CD4-positive, CD25-positive, alpha-beta regulatory T cell (primary cell): ENCODE results near the gene ASB4. TPM values are rescaled to one million over a fixed set of nuclear protein-coding genes. Genes with fewer than 3 reads are reported as not detected.

Experiments
- ATAC-seq, 2 donors: fragments of 150-1000 bp; cut with Tn5 transposase; one replicate each; pipeline ENCODE4 v1.10.0; 2021; ENCODE audit warnings: low read depth in 2 of 2, moderate number of reproducible peaks in 2 of 2, moderate library complexity in 1 of 2
- DNase-seq, 3 donors: peaks; one replicate each; pipeline versions ENCODE4 v3.0.0 to v3.0.0-alpha.2; 2012 to 2022; ENCODE audit warnings: mixed read lengths in 1 of 3
- H3K27ac ChIP-seq: one replicate; pipeline ENCODE4 v1.7.0; 2013; ENCODE audit warnings: mild to moderate bottlenecking, low read length; ENCODE audit not compliant: insufficient read depth, poor library complexity, severe bottlenecking
- H3K27me3 ChIP-seq: one replicate; pipeline ENCODE4 v1.7.0; 2013; ENCODE audit warnings: low read length; ENCODE audit not compliant: control insufficient read depth, insufficient read depth
- H3K36me3 ChIP-seq: one replicate; pipeline ENCODE4 v1.7.0; 2013; ENCODE audit warnings: mild to moderate bottlenecking, low read length, moderate library complexity; ENCODE audit not compliant: control insufficient read depth, insufficient read depth
- H3K4me1 ChIP-seq: 2 replicates; pipeline ENCODE4 v1.7.0; 2013; ENCODE audit warnings: mild to moderate bottlenecking, low read length; ENCODE audit not compliant: insufficient read depth, control insufficient read depth, poor library complexity, severe bottlenecking
- H3K4me3 ChIP-seq: one replicate; pipeline ENCODE4 v1.7.0; 2013; ENCODE audit warnings: low read depth, mild to moderate bottlenecking, low read length, moderate library complexity
- H3K9me3 ChIP-seq, 2 experiments: 1 replicate in 1 of 2; 2 replicates in 1 of 2; pipeline ENCODE4 v1.7.0; 2013; ENCODE audit warnings: low read length in 2 of 2, mild to moderate bottlenecking in 1 of 2, moderate library complexity in 1 of 2; ENCODE audit not compliant: control insufficient read depth in 2 of 2
- H3K27ac Mint-ChIP-seq, 3 donors: one replicate each; pipeline ENCODE4 v1.8.0; 2020 to 2022; ENCODE audit warnings: mild to moderate bottlenecking in 3 of 3, mixed read lengths in 3 of 3, moderate library complexity in 2 of 3
- H3K27me3 Mint-ChIP-seq: one replicate; pipeline ENCODE4 v1.8.0; 2022; ENCODE audit warnings: mild to moderate bottlenecking, mixed read lengths
- H3K36me3 Mint-ChIP-seq: one replicate; pipeline ENCODE4 v1.8.0; 2020; ENCODE audit warnings: mixed read lengths
- H3K4me1 Mint-ChIP-seq, 4 donors: one replicate each; pipeline ENCODE4 v1.8.0; 2020 to 2022; ENCODE audit warnings: mixed read lengths in 4 of 4, mild to moderate bottlenecking in 1 of 4
- H3K4me3 Mint-ChIP-seq, 4 donors: one replicate each; pipeline ENCODE4 v1.8.0; 2020 to 2022; ENCODE audit warnings: mild to moderate bottlenecking in 4 of 4, mixed read lengths in 4 of 4, moderate library complexity in 3 of 4
- H3K9me3 Mint-ChIP-seq, 7 donors: one replicate each; pipeline ENCODE4 v1.8.0; 2020 to 2022; ENCODE audit warnings: mixed read lengths in 7 of 7, mild to moderate bottlenecking in 3 of 7, moderate library complexity in 2 of 7
- polyA plus RNA-seq, 4 donors: library from polyadenylated mRNA; unstranded; fragments of 300-500 nt; fragmentation: Illumina TruSeq; gene quantifications; one replicate each; pipeline ENCODE4 v1.2.3, GENCODE V29; 2021
- total RNA-seq: library from RNA; stranded (reverse); gene quantifications from one replicate; pipeline ENCODE4 v1.2.3, GENCODE V29; 2022

Gene ASB4, protein sequence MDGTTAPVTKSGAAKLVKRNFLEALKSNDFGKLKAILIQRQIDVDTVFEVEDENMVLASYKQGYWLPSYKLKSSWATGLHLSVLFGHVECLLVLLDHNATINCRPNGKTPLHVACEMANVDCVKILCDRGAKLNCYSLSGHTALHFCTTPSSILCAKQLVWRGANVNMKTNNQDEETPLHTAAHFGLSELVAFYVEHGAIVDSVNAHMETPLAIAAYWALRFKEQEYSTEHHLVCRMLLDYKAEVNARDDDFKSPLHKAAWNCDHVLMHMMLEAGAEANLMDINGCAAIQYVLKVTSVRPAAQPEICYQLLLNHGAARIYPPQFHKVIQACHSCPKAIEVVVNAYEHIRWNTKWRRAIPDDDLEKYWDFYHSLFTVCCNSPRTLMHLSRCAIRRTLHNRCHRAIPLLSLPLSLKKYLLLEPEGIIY
- total RNA-seq (not detected), polyA plus RNA-seq (not detected)

DNA sequence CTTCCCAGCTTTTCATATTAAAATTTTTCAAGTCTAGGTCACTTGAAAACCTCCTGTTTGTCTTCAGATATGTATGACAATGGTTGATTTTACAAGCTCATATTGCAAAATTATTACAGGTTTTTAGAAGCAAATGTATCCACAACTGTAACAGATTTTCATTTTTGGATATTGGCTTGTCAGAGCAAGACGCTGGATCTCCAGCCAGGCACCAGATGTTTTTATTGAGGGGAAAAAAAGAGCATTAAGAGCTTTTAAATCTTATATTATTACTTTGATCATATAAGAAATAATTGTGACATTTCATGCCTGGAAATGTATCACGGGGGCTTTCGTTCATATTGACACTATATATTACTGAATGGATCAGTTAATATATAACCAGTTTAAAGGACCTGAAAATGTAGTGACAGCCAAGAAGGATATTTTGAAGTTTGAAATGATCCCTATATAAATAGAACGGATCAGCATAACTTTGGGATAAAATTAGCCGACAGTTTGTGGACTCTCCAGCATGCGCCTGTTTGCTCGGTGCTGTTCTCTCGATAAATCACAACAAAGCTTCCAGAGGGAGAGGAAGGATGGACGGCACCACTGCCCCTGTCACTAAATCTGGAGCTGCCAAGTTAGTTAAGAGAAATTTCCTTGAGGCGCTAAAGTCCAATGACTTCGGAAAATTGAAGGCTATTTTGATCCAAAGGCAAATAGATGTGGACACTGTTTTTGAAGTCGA lies at the start of gene ASB4:
ASB4 (plus strand) TSS at position 553 of the 733 bp plus-strand sequence; CDS start at position 582, 29 bp downstream.
- Mint-ChIP-seq H3K27me3 (peaks cover 8% of the 10 kb centered on the region), H3K36me3 (no peaks in the 10 kb centered on the region), H3K4me3 (no peak within 1 kb of the TSS)

DNA sequence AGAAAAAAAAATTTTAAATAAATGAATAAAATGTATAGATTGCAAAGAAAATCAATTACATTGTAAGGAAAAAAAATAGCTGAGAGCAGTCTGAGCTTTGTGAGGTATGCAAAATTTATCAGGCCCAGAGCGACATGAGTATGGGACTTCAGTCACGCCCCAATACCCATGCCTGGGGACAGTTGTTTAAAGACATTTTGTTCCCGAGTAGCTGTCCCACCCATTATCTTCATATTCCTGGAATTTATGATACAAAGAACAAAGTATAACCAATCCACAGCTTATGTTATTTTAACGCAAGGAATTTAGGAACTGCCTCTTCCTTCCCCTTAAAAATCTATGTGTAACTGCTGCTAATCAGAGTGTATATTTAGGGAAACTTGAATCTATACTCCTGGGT lies 49.3 kb upstream of the ASB4 start:
- no peak overlapping the region for H3K27ac Mint-ChIP-seq
- H3K4me1 ChIP-seq = no peaks in the 10 kb centered on the region
- H3K9me3 Mint-ChIP-seq = peaks cover 0 to 4% (median 0%) of the 10 kb centered on the region in 7 donors
- ATAC-seq (no peak), DNase-seq (no peak)
- H3K36me3 Mint-ChIP-seq = no peaks in the 10 kb centered on the region
- H3K4me3 ChIP-seq = no peak overlapping the region
- H3K9me3 ChIP-seq = no peaks in the 10 kb centered on the region
- peak overlapping the region in 1 of 4 donors; percentile 45 for H3K4me3 Mint-ChIP-seq
- peaks cover 8% of the 10 kb centered on the region for H3K27me3 Mint-ChIP-seq
- no peaks in the 10 kb centered on the region for H3K27me3 ChIP-seq
- peaks cover 0 to 14% (median 6%) of the 10 kb centered on the region in 4 donors for H3K4me1 Mint-ChIP-seq
- no peak overlapping the region for H3K27ac ChIP-seq
- H3K36me3 ChIP-seq = no peaks in the 10 kb centered on the region

More for the DNA sequence above, at the start of gene ASB4:
- H3K27ac Mint-ChIP-seq = no peak within 1 kb of the TSS
- Histone ChIP-seq H3K27me3 (peaks cover 2% of the 10 kb centered on the region), H3K36me3 (no peaks in the 10 kb centered on the region), H3K4me1 (no peaks in the 10 kb centered on the region), H3K9me3 (no peaks in the 10 kb centered on the region), H3K4me3 (no peak within 1 kb of the TSS), H3K27ac (no peak within 1 kb of the TSS)
- no peak for DNase-seq
- no peaks in the 10 kb centered on the region for H3K9me3 Mint-ChIP-seq
- H3K4me1 Mint-ChIP-seq = no peaks in the 10 kb centered on the region
- no peak for ATAC-seq

DNA sequence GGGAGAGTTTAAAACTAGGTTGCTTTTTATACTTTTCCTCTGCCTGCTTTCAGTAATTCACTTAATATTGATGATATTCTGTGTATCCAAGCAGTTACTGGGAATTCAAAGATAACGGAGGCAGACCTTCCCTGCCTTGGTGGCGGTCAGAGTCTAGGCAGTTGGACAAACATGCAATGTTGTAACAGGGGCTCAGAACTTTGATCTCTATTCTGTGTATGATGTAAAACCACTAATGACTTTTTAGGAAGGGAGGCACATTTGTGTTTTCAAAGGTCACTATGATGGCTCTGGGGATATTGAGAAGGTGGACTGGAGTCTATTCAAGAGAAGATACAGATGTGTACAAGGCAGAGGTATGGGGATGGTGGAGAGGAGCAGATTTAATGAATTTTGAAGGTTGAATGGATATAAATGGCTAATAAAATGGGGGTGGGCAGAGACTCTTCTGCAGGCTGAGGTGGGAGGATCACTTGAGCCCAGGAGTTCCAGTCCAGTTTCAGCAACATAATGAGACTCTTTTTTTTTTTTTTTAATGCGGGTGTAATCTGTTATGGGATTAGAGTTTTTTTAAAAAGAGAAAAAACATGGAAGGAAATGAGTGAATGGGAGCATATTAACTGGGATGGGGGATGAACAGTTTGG lies 45.2 kb upstream of the ASB4 start:
- Histone ChIP-seq H3K9me3 (no peaks in the 10 kb centered on the region), H3K27ac (no peak overlapping the region), H3K4me3 (no peak overlapping the region), H3K4me1 (no peaks in the 10 kb centered on the region), H3K27me3 (no peaks in the 10 kb centered on the region), H3K36me3 (no peaks in the 10 kb centered on the region)
- Mint-ChIP-seq H3K9me3 (peaks cover 0 to 2% (median 0%) of the 10 kb centered on the region in 7 donors), H3K4me3 (no peak overlapping the region), H3K27ac (no peak overlapping the region), H3K36me3 (no peaks in the 10 kb centered on the region), H3K4me1 (peaks cover 0 to 3% (median 0%) of the 10 kb centered on the region in 4 donors), H3K27me3 (no peaks in the 10 kb centered on the region)
- ATAC-seq = no peak
- no peak for DNase-seq

DNA sequence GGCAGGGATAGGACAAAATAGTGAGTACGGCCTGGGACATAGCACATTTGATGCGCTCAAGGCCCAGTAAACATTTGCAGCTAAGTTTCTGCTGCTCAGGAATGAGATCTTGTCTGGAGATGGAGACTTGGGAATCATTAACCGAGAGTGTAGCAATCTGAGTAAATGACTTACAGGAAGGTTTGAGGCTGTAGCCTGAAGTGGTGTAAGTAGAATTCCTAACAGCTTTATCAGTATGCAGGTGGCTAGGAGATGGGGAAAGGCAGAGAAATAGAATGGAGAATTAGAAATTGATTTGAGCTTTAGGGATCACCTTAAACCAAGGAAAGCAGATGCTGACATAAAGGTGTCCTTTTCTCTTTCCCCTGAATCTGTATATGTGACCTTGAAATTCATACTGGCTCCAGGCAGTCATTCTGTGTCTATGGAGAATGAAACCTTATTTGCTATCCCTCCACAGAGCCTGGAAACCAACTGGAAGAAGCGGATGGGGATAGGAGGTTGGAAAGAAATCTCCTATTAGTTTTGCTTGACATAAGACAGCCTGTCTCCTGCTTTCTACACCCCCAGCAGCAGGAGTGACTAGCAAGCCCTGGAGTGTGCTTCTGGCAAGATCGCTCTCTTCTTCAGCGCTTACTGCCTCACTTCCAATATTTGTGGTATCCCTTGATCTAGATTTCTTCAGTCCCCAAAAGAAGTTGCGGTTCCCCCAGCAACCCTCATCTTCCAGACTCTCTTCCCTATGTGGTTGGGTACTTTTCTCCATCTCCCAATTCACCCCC lies 44.5 kb upstream of the ASB4 start:
- no peaks in the 10 kb centered on the region for H3K36me3 ChIP-seq
- no peak overlapping the region for H3K4me3 Mint-ChIP-seq
- H3K4me3 ChIP-seq = no peak overlapping the region
- no peak for ATAC-seq
- no peaks in the 10 kb centered on the region for H3K4me1 Mint-ChIP-seq
- H3K9me3 ChIP-seq = no peaks in the 10 kb centered on the region
- no peak overlapping the region for H3K27ac Mint-ChIP-seq
- peaks cover 0 to 2% (median 0%) of the 10 kb centered on the region in 7 donors for H3K9me3 Mint-ChIP-seq
- no peak for DNase-seq
- no peaks in the 10 kb centered on the region for H3K27me3 Mint-ChIP-seq
- no peaks in the 10 kb centered on the region for H3K27me3 ChIP-seq
- no peak overlapping the region for H3K27ac ChIP-seq
- H3K36me3 Mint-ChIP-seq = no peaks in the 10 kb centered on the region
- H3K4me1 ChIP-seq = no peaks in the 10 kb centered on the region

DNA sequence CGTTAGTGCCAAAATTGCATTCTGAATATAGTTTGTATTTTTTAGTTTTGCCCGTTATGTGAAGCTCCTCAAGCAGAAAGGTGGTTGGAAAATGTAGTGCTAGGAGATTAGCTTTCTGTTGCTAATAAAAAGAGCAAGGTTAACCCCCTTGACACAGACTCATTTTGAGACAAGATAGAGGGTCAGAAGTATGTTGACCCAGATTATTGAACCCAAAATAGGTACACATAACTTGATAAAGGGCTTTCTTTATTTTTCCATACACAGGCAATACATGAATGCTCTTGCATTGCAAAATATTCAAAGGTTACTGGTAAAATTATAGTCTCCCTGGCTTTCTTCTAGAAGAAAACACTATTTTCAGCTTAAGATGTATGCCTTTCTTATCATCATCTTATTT lies 40.9 kb upstream of the ASB4 start:
- H3K9me3 ChIP-seq = no peaks in the 10 kb centered on the region
- Mint-ChIP-seq H3K4me3 (no peak overlapping the region), H3K4me1 (no peaks in the 10 kb centered on the region), H3K27ac (no peak overlapping the region), H3K9me3 (peaks cover 0 to 2% (median 0%) of the 10 kb centered on the region in 7 donors), H3K27me3 (no peaks in the 10 kb centered on the region), H3K36me3 (no peaks in the 10 kb centered on the region)
- H3K4me3 ChIP-seq = no peak overlapping the region
- H3K27ac ChIP-seq = no peak overlapping the region
- no peaks in the 10 kb centered on the region for H3K27me3 ChIP-seq
- no peaks in the 10 kb centered on the region for H3K36me3 ChIP-seq
- H3K4me1 ChIP-seq = no peaks in the 10 kb centered on the region
- no peak for ATAC-seq
- no peak for DNase-seq

DNA sequence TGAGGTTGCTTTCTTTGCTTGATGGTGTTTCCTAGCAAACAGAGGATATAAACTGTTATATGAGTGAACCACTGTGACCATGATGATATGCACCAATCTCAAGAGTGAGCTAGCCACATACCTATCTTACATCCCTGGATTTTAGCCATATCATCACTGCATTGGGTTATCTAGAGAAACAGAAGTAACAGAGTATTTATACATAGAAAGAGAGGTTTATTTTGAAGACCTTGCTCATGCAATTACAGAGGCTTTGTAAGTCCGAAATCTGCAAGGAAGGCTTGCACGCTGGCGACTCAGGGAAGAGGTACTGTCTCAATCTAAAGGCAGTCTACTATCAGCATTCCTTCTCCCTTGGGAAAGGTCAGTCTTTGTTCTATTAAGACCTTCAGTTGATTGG lies 39.1 kb upstream of the ASB4 start:
- Mint-ChIP-seq H3K36me3 (no peaks in the 10 kb centered on the region), H3K27me3 (no peaks in the 10 kb centered on the region), H3K4me3 (no peak overlapping the region), H3K4me1 (no peaks in the 10 kb centered on the region), H3K27ac (no peak overlapping the region), H3K9me3 (no peaks in the 10 kb centered on the region)
- Histone ChIP-seq H3K4me3 (no peak overlapping the region), H3K36me3 (no peaks in the 10 kb centered on the region), H3K27ac (no peak overlapping the region), H3K4me1 (no peaks in the 10 kb centered on the region), H3K9me3 (no peaks in the 10 kb centered on the region), H3K27me3 (no peaks in the 10 kb centered on the region)
- DNase-seq (no peak), ATAC-seq (no peak)

DNA sequence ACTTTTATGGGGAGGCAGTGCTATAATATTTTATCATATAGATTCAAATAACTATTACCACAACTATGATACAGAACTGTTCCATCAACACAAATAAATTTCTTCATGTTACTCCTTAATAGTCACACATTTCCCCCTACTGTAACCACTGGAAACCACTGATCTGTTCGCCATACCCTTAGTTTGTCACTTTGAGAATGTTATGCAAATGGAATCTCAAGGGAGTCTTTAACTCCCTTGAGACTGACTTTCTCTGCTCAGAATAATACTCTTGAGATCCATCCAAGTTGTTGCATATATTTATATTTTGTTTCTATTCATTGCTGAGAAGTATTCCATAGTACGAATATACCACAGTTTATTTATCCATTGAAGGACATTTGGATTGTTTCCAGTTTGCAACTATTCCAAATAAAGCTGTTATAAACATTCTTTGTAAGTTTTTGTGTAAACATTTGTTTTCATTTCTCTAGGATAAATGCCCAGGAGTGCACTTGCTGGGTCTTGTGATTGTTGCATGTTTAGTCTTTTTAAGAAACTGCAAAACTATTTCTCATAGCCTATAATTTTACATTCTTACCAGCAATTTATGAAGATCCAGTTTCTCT lies 31.2 kb upstream of the ASB4 start:
- Mint-ChIP-seq H3K27me3 (peaks cover 9% of the 10 kb centered on the region), H3K27ac (no peak overlapping the region), H3K9me3 (peaks cover 0 to 10% (median 1%) of the 10 kb centered on the region in 7 donors), H3K4me1 (no peaks in the 10 kb centered on the region), H3K4me3 (no peak overlapping the region), H3K36me3 (no peaks in the 10 kb centered on the region)
- Histone ChIP-seq H3K36me3 (no peaks in the 10 kb centered on the region), H3K27me3 (peaks cover 2% of the 10 kb centered on the region), H3K4me3 (no peak overlapping the region), H3K4me1 (no peaks in the 10 kb centered on the region), H3K9me3 (no peaks in the 10 kb centered on the region), H3K27ac (no peak overlapping the region)
- ATAC-seq = no peak
- DNase-seq = no peak
